DOHH2 (cell line): ENCODE measurements around the gene TRAF5.

Experiments
- CTCF ChIP-seq: fragments of 200-600 bp; sonication (generic); IDR thresholded peaks from one replicate; pipeline ENCODE4 v1.5.1; 2014; ENCODE audit warnings: antibody characterized with exemption, mild to moderate bottlenecking, low read depth, low read length; ENCODE audit not compliant: poor library complexity, severe bottlenecking
- EZH2phosphoT487 ChIP-seq: fragments of 200-600 bp; sonication (generic); IDR thresholded peaks from 2 replicates; pipeline ENCODE4 v1.6.1; 2017; ENCODE audit warnings: borderline replicate concordance, mild to moderate bottlenecking, antibody characterized with exemption, low read length, moderate library complexity, mixed read lengths

GRCh38 chr1:211337430-211338223 lies 11.0 kb downstream of the TRAF5 start:
- no peak for TF ChIP-seq CTCF
- no peak for TF ChIP-seq EZH2phosphoT487
